Transverse colon (tissue), 4 donors: Measurements from ENCODE around the gene OR9A4.

Experiments used
- CTCF ChIP-seq, 5 experiments: fragments of 200-600 bp in 3 of 5; fragments of 450-650 bp in 2 of 5; sonication (generic) in 3 of 5; IDR thresholded peaks; 1 replicate in 2 of 5; 2 replicates in 3 of 5; pipeline ENCODE4 v1.5.1; 2016 to 2017; ENCODE audit warnings: antibody characterized with exemption in 5 of 5, inconsistent platforms in 3 of 5, mild to moderate bottlenecking in 2 of 5, moderate library complexity in 1 of 5
- EP300 ChIP-seq: sonication (generic); formaldehyde crosslinking; IDR thresholded peaks from one replicate; pipeline ENCODE4 v1.6.1; 2017; ENCODE audit warnings: antibody characterized with exemption, low read depth
- POLR2A ChIP-seq: fragments of 450-650 bp; IDR thresholded peaks from one replicate; pipeline ENCODE4 v1.6.1; 2016; ENCODE audit warnings: antibody characterized with exemption, mild to moderate bottlenecking, moderate library complexity
- POLR2AphosphoS5 ChIP-seq, 3 donors: sonication (generic); formaldehyde crosslinking; IDR thresholded peaks; one replicate each; pipeline ENCODE4 v1.6.1; 2016; ENCODE audit warnings: antibody characterized with exemption in 3 of 3

GRCh38 chr7:141915565-141915964 is 634 bp upstream of the OR9A4 start:
- TF ChIP-seq CTCF (IDR thresholded peaks at IDR 0.05): no peak
- TF ChIP-seq POLR2A: no peak
- TF ChIP-seq POLR2AphosphoS5 (IDR thresholded peaks at IDR 0.05): no peak
- TF ChIP-seq EP300: no peak
